GM12891 (cell line): ENCODE results near the gene SIPA1L3.

ENCODE experiments used
- PAX5 ChIP-seq: IDR thresholded peaks from 2 replicates; pipeline ENCODE4 v1.6.1; 2011; ENCODE audit warnings: low read length, moderate library complexity, mild to moderate bottlenecking; ENCODE audit not compliant: insufficient read depth, severe bottlenecking
- POLR2A ChIP-seq: IDR thresholded peaks from 2 replicates; pipeline ENCODE4 v1.6.1; 2011; ENCODE audit warnings: low read depth, low read length, control low read depth
- POLR2AphosphoS5 ChIP-seq: IDR thresholded peaks from 2 replicates; pipeline ENCODE4 v1.6.1; 2011; ENCODE audit warnings: low read depth, low read length, control low read depth
- POU2F2 ChIP-seq: IDR thresholded peaks from 2 replicates; pipeline ENCODE4 v1.6.1; 2011; ENCODE audit warnings: low read depth, mild to moderate bottlenecking, control low read depth, low read length, moderate library complexity
- SPI1 ChIP-seq: IDR thresholded peaks from 2 replicates; pipeline ENCODE4 v1.6.1; 2011; ENCODE audit warnings: low read depth, low read length, control low read depth
- TAF1 ChIP-seq: IDR thresholded peaks from 2 replicates; pipeline ENCODE4 v1.6.1; 2011; ENCODE audit warnings: low read depth, low read length, control low read depth

- TF ChIP-seq POLR2A (no peak), POLR2AphosphoS5 (no peak), SPI1 (no peak), TAF1 (no peak), PAX5 (no peak), POU2F2 (no peak)
Observed at GRCh38 chr19:38055010-38055409, 148.0 kb downstream of the SIPA1L3 start.
